OCI-LY1 (cell line): ENCODE measurements around the gene GLDN.
"Not testable (repeated sequence)": the region's sequence is repeated elsewhere in the genome, so short reads cannot be mapped to it uniquely, and the experiment has no call there.

ENCODE experiments used
- H2AFZ ChIP-seq: fragments of 200-600 bp; sonication (generic), shearing (Covaris generic); 2 replicates; pipeline ENCODE4 v1.6.0; 2014; ENCODE audit warnings: antibody characterized with exemption, mild to moderate bottlenecking, low read length
- H3F3A ChIP-seq: fragments of 200-600 bp; sonication (generic), shearing (Covaris generic); 2 replicates; pipeline ENCODE4 v1.6.0; 2014; ENCODE audit warnings: mild to moderate bottlenecking, antibody characterized with exemption, low read length, moderate library complexity; ENCODE audit not compliant: insufficient read depth
- H3K27ac ChIP-seq: fragments of 200-600 bp; sonication (generic); 2 replicates; pipeline ENCODE4 v1.5.1; 2014; ENCODE audit warnings: low read length, mixed run types, mild to moderate bottlenecking, low read depth; ENCODE audit not compliant: poor library complexity, severe bottlenecking
- H3K27me3 ChIP-seq: fragments of 200-600 bp; sonication (generic); 2 replicates; pipeline ENCODE4 v1.6.0; 2014; ENCODE audit warnings: antibody characterized with exemption, mild to moderate bottlenecking, low read length, moderate library complexity; ENCODE audit not compliant: insufficient read depth
- H3K36me3 ChIP-seq: fragments of 200-600 bp; sonication (generic); 2 replicates; pipeline ENCODE4 v1.6.1; 2014; ENCODE audit warnings: mild to moderate bottlenecking, antibody characterized with exemption, low read length, moderate library complexity, mixed read lengths; ENCODE audit not compliant: insufficient read depth
- H3K4me1 ChIP-seq: fragments of 200-600 bp; sonication (generic); 2 replicates; pipeline ENCODE4 v1.5.1; 2014; ENCODE audit warnings: mild to moderate bottlenecking, low read length, moderate library complexity; ENCODE audit not compliant: insufficient read depth, severe bottlenecking
- H3K4me2 ChIP-seq: fragments of 200-600 bp; sonication (generic), shearing (Covaris generic); 2 replicates; pipeline ENCODE4 v1.6.1; 2014; ENCODE audit warnings: low read length
- H3K4me3 ChIP-seq: fragments of 200-600 bp; sonication (generic); 2 replicates; pipeline ENCODE4 v1.5.1; 2014; ENCODE audit warnings: low read length, low read depth, mild to moderate bottlenecking, mixed read lengths; ENCODE audit not compliant: poor library complexity, severe bottlenecking
- H3K79me2 ChIP-seq: fragments of 200-600 bp; shearing (Covaris generic); 2 replicates; pipeline ENCODE4 v1.6.1; 2016; ENCODE audit warnings: mixed run types, low read length, mixed read lengths; ENCODE audit not compliant: insufficient read depth
- H3K9ac ChIP-seq: fragments of 200-600 bp; sonication (generic), shearing (Covaris generic); 2 replicates; pipeline ENCODE4 v1.6.1; 2014; ENCODE audit warnings: mild to moderate bottlenecking, low read length, mixed read lengths
- H3K9me2 ChIP-seq: fragments of 200-600 bp; sonication (generic), shearing (Covaris generic); 2 replicates; pipeline ENCODE4 v1.6.1; 2014; ENCODE audit warnings: low read depth, mild to moderate bottlenecking, low read length, mixed read lengths
- H3K9me3 ChIP-seq: fragments of 200-600 bp; shearing (Covaris generic); 2 replicates; pipeline ENCODE4 v1.6.1; 2014; ENCODE audit warnings: low read length, mixed read lengths
- H4K20me1 ChIP-seq: fragments of 200-600 bp; sonication (generic), shearing (Covaris generic); 2 replicates; pipeline ENCODE4 v1.6.0; 2016; ENCODE audit warnings: mild to moderate bottlenecking, low read length; ENCODE audit not compliant: insufficient read depth
- EZH2 ChIP-seq: fragments of 200-600 bp; sonication (generic), shearing (Covaris generic); IDR thresholded peaks from 2 replicates; pipeline ENCODE4 v1.8.0; 2017; ENCODE audit warnings: borderline replicate concordance, mixed run types, mild to moderate bottlenecking, antibody characterized with exemption, low read length, moderate library complexity, mixed read lengths
- TF ChIP-seq, protein P1 (sequence below): fragments of 200-600 bp; sonication (generic), shearing (Covaris generic); IDR thresholded peaks from 2 replicates; pipeline ENCODE4 v1.5.1; 2017; ENCODE audit warnings: mild to moderate bottlenecking, antibody characterized with exemption, low read length, moderate library complexity, mixed read lengths

The GLDN gene

DNA sequence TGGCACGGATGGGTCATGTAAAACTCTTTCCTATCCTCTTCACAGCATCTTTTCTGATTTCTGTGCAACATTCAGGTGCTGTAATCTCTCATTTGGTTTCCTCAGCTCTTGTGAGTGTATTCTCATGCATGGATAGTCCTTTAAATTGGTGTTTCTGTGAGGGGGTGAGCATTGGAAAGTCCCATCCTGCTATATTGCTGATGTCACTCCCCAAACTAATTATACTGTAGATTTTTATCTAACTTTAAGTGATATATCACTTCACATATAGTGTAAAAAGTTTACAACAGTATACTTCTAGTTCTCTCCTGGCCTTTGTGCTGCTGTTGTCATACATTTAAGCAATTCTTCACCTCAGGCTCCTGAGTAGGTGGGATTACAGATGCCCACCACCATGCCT lies 102.7 kb downstream of the GLDN start:
- H3K9me3 ChIP-seq: no peaks in the 10 kb centered on the region
- no peak overlapping the region for H3K4me3 ChIP-seq
- no peak for TF ChIP-seq EZH2
- TF ChIP-seq, protein P1, sequence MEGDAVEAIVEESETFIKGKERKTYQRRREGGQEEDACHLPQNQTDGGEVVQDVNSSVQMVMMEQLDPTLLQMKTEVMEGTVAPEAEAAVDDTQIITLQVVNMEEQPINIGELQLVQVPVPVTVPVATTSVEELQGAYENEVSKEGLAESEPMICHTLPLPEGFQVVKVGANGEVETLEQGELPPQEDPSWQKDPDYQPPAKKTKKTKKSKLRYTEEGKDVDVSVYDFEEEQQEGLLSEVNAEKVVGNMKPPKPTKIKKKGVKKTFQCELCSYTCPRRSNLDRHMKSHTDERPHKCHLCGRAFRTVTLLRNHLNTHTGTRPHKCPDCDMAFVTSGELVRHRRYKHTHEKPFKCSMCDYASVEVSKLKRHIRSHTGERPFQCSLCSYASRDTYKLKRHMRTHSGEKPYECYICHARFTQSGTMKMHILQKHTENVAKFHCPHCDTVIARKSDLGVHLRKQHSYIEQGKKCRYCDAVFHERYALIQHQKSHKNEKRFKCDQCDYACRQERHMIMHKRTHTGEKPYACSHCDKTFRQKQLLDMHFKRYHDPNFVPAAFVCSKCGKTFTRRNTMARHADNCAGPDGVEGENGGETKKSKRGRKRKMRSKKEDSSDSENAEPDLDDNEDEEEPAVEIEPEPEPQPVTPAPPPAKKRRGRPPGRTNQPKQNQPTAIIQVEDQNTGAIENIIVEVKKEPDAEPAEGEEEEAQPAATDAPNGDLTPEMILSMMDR: no peak
- H3K4me1 ChIP-seq: no peaks in the 10 kb centered on the region
- H3K27me3 ChIP-seq: no peaks in the 10 kb centered on the region
- no peaks in the 10 kb centered on the region for H3K9me2 ChIP-seq
- no peak overlapping the region for H3K4me2 ChIP-seq
- no peaks in the 10 kb centered on the region for H4K20me1 ChIP-seq
- H3K36me3 ChIP-seq: no peaks in the 10 kb centered on the region
- no peaks in the 10 kb centered on the region for H3F3A ChIP-seq
- H2AFZ ChIP-seq: no peak overlapping the region
- H3K27ac ChIP-seq: no peak overlapping the region
- H3K9ac ChIP-seq: no peak overlapping the region
- H3K79me2 ChIP-seq: no peaks in the 10 kb centered on the region

GRCh38 chr15:51444807-51445206 lies 103.4 kb downstream of the GLDN start:
- Histone ChIP-seq H3K9me2 (no peaks in the 10 kb centered on the region), H2AFZ (no peak overlapping the region), H3K9ac (no peak overlapping the region), H3K4me1 (no peaks in the 10 kb centered on the region), H4K20me1 (no peaks in the 10 kb centered on the region), H3K9me3 (no peaks in the 10 kb centered on the region), H3F3A (no peaks in the 10 kb centered on the region), H3K36me3 (no peaks in the 10 kb centered on the region), H3K79me2 (no peaks in the 10 kb centered on the region), H3K4me2 (no peak overlapping the region), H3K27me3 (no peaks in the 10 kb centered on the region), H3K4me3 (no peak overlapping the region), H3K27ac (no peak overlapping the region)
- no peak for TF ChIP-seq EZH2
- TF ChIP-seq, protein P1: no peak

DNA sequence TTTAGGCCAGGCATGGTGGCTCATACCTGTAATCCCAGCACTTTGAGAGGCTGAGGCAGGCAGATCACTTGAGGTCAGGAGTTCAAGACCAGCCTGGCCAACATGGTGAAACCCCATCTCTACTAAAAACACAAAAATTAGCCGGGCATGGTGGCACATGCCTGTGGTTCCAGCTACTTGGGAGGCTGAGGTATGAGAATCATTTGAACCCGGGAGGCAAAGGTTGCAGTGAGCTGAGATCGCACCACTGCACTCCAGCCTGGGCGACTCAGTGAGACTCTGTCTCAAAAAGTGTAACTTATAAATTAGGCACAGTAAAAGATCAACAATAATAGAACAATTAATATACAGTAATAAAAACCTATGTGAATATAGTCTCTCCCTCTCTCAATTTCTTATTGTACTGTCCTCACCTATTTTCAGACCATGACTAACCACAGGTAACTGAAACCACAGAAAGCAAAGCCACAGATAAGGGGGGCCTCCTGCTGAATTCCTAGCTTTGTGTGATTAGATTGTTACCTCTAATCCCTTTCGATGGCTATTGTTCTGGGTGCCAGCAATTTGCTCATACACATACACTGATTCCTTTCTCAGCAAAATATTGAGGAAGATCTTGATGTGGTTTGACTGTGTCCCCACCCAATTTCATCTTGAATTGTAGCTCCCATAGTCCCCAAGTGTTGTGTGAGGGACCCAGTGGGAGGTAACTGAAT lies 104.7 kb downstream of the GLDN start:
- not testable (repeated sequence) for H3K9me2 ChIP-seq, H3K27me3 ChIP-seq, H3K4me2 ChIP-seq, H3F3A ChIP-seq, H3K27ac ChIP-seq, H3K79me2 ChIP-seq, H3K9ac ChIP-seq, H3K4me3 ChIP-seq, H3K9me3 ChIP-seq, H3K36me3 ChIP-seq, H2AFZ ChIP-seq, H3K4me1 ChIP-seq, H4K20me1 ChIP-seq
